ENCODE data around the gene ZBTB7C. TPM values are rescaled to one million over a fixed set of nuclear protein-coding genes. Genes with fewer than 3 reads are reported as not detected.

The ZBTB7C gene
- total RNA-seq, 2 experiments from 2014 or later = not detected

- no peak for TF ChIP-seq CTCF (conservative IDR thresholded peaks at IDR 0.05; ENCODE audit: low read length)
- TF ChIP-seq EZH2phosphoT487 (IDR thresholded peaks at IDR 0.05; ENCODE audit: borderline replicate concordance, low read depth, low read length) = no peak
- Histone ChIP-seq H3K4me1 (ENCODE audit: insufficient read depth, low read length, poor library complexity, severe bottlenecking) (no peaks in the 10 kb centered on the region), H3K9me3 (ENCODE audit: low read length) (no peaks in the 10 kb centered on the region), H3K27ac (ENCODE audit: low read depth, low read length, poor library complexity, severe bottlenecking) (no peak overlapping the region), H2AFZ (ENCODE audit: low read length) (no peak overlapping the region), H3K79me2 (ENCODE audit: insufficient read depth, low read depth, low read length) (no peaks in the 10 kb centered on the region), H3K4me3 (ENCODE audit: low read depth, low read length, poor library complexity, severe bottlenecking) (no peak overlapping the region), H4K20me1 (ENCODE audit: insufficient read depth, low read length) (no peaks in the 10 kb centered on the region), H3K36me3 (ENCODE audit: insufficient read depth, low read length) (no peaks in the 10 kb centered on the region), H3K9me2 (ENCODE audit: insufficient read depth, low read length) (no peaks in the 10 kb centered on the region), H3K4me2 (ENCODE audit: low read length) (no peak overlapping the region)
- intact Hi-C loops (cut with micrococcal nuclease; ENCODE audit: unreplicated experiment) = no loop called here
- no peak for DNase-seq (ENCODE audit: low spot score)
- ChIA-PET POLR2A (no interaction called here), CTCF (ENCODE audit: unreplicated experiment) (no interaction called here)
- no TSS peak for BruUV-seq (replicated peaks)
Measured at GRCh38 chr18:48052842-48053241, 356.3 kb downstream of the ZBTB7C start.

GRCh38 chr18:48051945-48052840 is 357.0 kb downstream of the ZBTB7C start:
- TF ChIP-seq EZH2phosphoT487 (IDR thresholded peaks at IDR 0.05; ENCODE audit: borderline replicate concordance, low read depth, low read length) (no peak), CTCF (conservative IDR thresholded peaks at IDR 0.05; ENCODE audit: low read length) (no peak)
- BruUV-seq (replicated peaks) = no TSS peak
- ChIA-PET CTCF (ENCODE audit: unreplicated experiment) (no interaction called here), POLR2A (no interaction called here)
- Histone ChIP-seq H3K4me3 (ENCODE audit: low read depth, low read length, poor library complexity, severe bottlenecking) (no peak overlapping the region), H2AFZ (ENCODE audit: low read length) (no peak overlapping the region), H3K36me3 (ENCODE audit: insufficient read depth, low read length) (no peaks in the 10 kb centered on the region), H3K4me2 (ENCODE audit: low read length) (no peak overlapping the region), H3K4me1 (ENCODE audit: insufficient read depth, low read length, poor library complexity, severe bottlenecking) (no peaks in the 10 kb centered on the region), H4K20me1 (ENCODE audit: insufficient read depth, low read length) (no peaks in the 10 kb centered on the region), H3K79me2 (ENCODE audit: insufficient read depth, low read depth, low read length) (no peaks in the 10 kb centered on the region), H3K9me3 (ENCODE audit: low read length) (no peaks in the 10 kb centered on the region), H3K27ac (ENCODE audit: low read depth, low read length, poor library complexity, severe bottlenecking) (no peak overlapping the region), H3K9me2 (ENCODE audit: insufficient read depth, low read length) (no peaks in the 10 kb centered on the region)
- intact Hi-C loops (cut with micrococcal nuclease; ENCODE audit: unreplicated experiment) = no loop called here
- no peak for DNase-seq (ENCODE audit: low spot score)

GRCh38 chr18:48050176-48050575 is 359.0 kb downstream of the ZBTB7C start:
- intact Hi-C loops (cut with micrococcal nuclease; ENCODE audit: unreplicated experiment) = no loop called here
- Histone ChIP-seq H3K27ac (ENCODE audit: low read depth, low read length, poor library complexity, severe bottlenecking) (no peak overlapping the region), H3K9me2 (ENCODE audit: insufficient read depth, low read length) (no peaks in the 10 kb centered on the region), H4K20me1 (ENCODE audit: insufficient read depth, low read length) (no peaks in the 10 kb centered on the region), H3K4me2 (ENCODE audit: low read length) (no peak overlapping the region), H2AFZ (ENCODE audit: low read length) (no peak overlapping the region), H3K9me3 (ENCODE audit: low read length) (no peaks in the 10 kb centered on the region), H3K4me3 (ENCODE audit: low read depth, low read length, poor library complexity, severe bottlenecking) (no peak overlapping the region), H3K4me1 (ENCODE audit: insufficient read depth, low read length, poor library complexity, severe bottlenecking) (no peaks in the 10 kb centered on the region), H3K79me2 (ENCODE audit: insufficient read depth, low read depth, low read length) (no peaks in the 10 kb centered on the region), H3K36me3 (ENCODE audit: insufficient read depth, low read length) (no peaks in the 10 kb centered on the region)
- BruUV-seq (replicated peaks) = no TSS peak
- no peak for DNase-seq (ENCODE audit: low spot score)
- POLR2A ChIA-PET = interaction anchor here (0.5 kb wide), 1 partner anchor 21 kb away, joined by 3 read pairs; no protein-coding TSS in a partner anchor
- no peak for TF ChIP-seq CTCF (conservative IDR thresholded peaks at IDR 0.05; ENCODE audit: low read length)
- TF ChIP-seq EZH2phosphoT487 (IDR thresholded peaks at IDR 0.05; ENCODE audit: borderline replicate concordance, low read depth, low read length) = no peak
- CTCF ChIA-PET (ENCODE audit: unreplicated experiment) = no interaction called here

All from OCI-LY7 (cell line).